Measurements from ENCODE around the gene RALGPS1. TPM values are rescaled to one million over a fixed set of nuclear protein-coding genes. Genes with fewer than 3 reads are reported as not detected.

Gene RALGPS1
- total RNA-seq, 1 experiment from 2014 or later: 28.5 TPM

GRCh38 chr9:127035423-127035822 lies 120.8 kb downstream of the RALGPS1 start (continued):
- TF ChIP-seq ZNF532 (CRISPR knock-in tag; IDR thresholded peaks at IDR 0.05; ENCODE audit: borderline replicate concordance) (no peak), JUN (CRISPR knock-in tag; IDR thresholded peaks at IDR 0.05) (no peak), SMAD4 (CRISPR knock-in tag; IDR thresholded peaks at IDR 0.05) (no peak), GTF2I (CRISPR knock-in tag; conservative IDR thresholded peaks at IDR 0.05) (no peak), CTCF (IDR thresholded peaks at IDR 0.05) (no peak), SMAD3 (CRISPR knock-in tag; IDR thresholded peaks at IDR 0.05; ENCODE audit: borderline replicate concordance) (no peak), AFF4 (CRISPR knock-in tag; IDR thresholded peaks at IDR 0.05; ENCODE audit: borderline replicate concordance) (no peak), NR3C1 (CRISPR knock-in tag; conservative IDR thresholded peaks at IDR 0.05; ENCODE audit: low read depth) (no peak), PRRX2 (CRISPR knock-in tag; IDR thresholded peaks at IDR 0.05) (no peak), FOXJ3 (CRISPR knock-in tag; IDR thresholded peaks at IDR 0.05; ENCODE audit: borderline replicate concordance) (no peak)

- POLR2A ChIA-PET: interaction anchor here (0.6 kb wide), 1 partner anchor 182 kb away, joined by 5 read pairs; no protein-coding TSS in a partner anchor
- H3K4me3 Mint-ChIP-seq: no peak overlapping the region
- H3K36me3 Mint-ChIP-seq: no peaks in the 10 kb centered on the region
- DNase-seq (ENCODE audit: low spot score) (no peak), ATAC-seq (no peak)
- no peaks in the 10 kb centered on the region for H3K27me3 Mint-ChIP-seq (ENCODE audit: low read depth)
- no peaks in the 10 kb centered on the region for H3K9me3 Mint-ChIP-seq
- CTCF ChIA-PET: no interaction called here
- no peak overlapping the region for H3K27ac Mint-ChIP-seq
- H3K4me1 Mint-ChIP-seq: no peaks in the 10 kb centered on the region
- no peak for TF ChIP-seq MLX (CRISPR knock-in tag; IDR thresholded peaks at IDR 0.05)
- TF ChIP-seq NR1H2 (CRISPR knock-in tag; IDR thresholded peaks at IDR 0.05): no peak
- TF ChIP-seq ZNF425 (CRISPR knock-in tag; conservative IDR thresholded peaks at IDR 0.05): no peak
- TF ChIP-seq AR (CRISPR knock-in tag; IDR thresholded peaks at IDR 0.05): no peak
- no peak for TF ChIP-seq JUN (CRISPR knock-in tag; IDR thresholded peaks at IDR 0.05)
- no peak for TF ChIP-seq ELF4 (CRISPR knock-in tag; IDR thresholded peaks at IDR 0.05; ENCODE audit: low read depth)
- no peak for TF ChIP-seq ZNF423 (CRISPR knock-in tag; IDR thresholded peaks at IDR 0.05)
- TF ChIP-seq NR3C1 (CRISPR knock-in tag; conservative IDR thresholded peaks at IDR 0.05; ENCODE audit: low read depth): no peak
- TF ChIP-seq SMAD3 (CRISPR knock-in tag; IDR thresholded peaks at IDR 0.05; ENCODE audit: borderline replicate concordance): no peak
- TF ChIP-seq ZNF512 (CRISPR knock-in tag; IDR thresholded peaks at IDR 0.05; ENCODE audit: borderline replicate concordance): no peak
These were observed 121.4 kb downstream of the RALGPS1 start for GRCh38 chr9:127035948-127036347.
